ENCODE measurements around the gene PRLHR.
A peak's percentile ranks its signal among the peaks of the same experiment; 100 is the strongest.

The PRLHR gene

GRCh38 chr10:118586911-118587310 lies 8.5 kb downstream of the PRLHR start:
- DNase-seq = no peak

- DNase-seq = peak; percentile 15
Measured at GRCh38 chr10:118585794-118586193, 9.7 kb downstream of the PRLHR start.

GRCh38 chr10:118585234-118585633 lies 10.2 kb downstream of the PRLHR start:
- no peak for DNase-seq

- DNase-seq = peak; percentile 37
Measured at GRCh38 chr10:118584181-118584954, 11.1 kb downstream of the PRLHR start.

- DNase-seq = no peak
Measured at GRCh38 chr10:118583611-118584010, 11.8 kb downstream of the PRLHR start.

GRCh38 chr10:118582511-118582910 lies 12.9 kb downstream of the PRLHR start:
- no peak for DNase-seq

- DNase-seq = peak; percentile 84
Measured at GRCh38 chr10:118581340-118581739, 14.1 kb downstream of the PRLHR start.

GRCh38 chr10:118580702-118581101 lies 14.7 kb downstream of the PRLHR start:
- no peak for DNase-seq

- DNase-seq = no peak
Measured at GRCh38 chr10:118573512-118573911, 21.9 kb downstream of the PRLHR start.

GRCh38 chr10:118572256-118573041 lies 23.0 kb downstream of the PRLHR start:
- DNase-seq = no peak

GRCh38 chr10:118571123-118571522 lies 24.3 kb downstream of the PRLHR start:
- DNase-seq = no peak

- no peak for DNase-seq
Measured at GRCh38 chr10:118570591-118570990, 24.9 kb downstream of the PRLHR start.

GRCh38 chr10:118569882-118570252 lies 25.6 kb downstream of the PRLHR start:
- DNase-seq = no peak

- DNase-seq = peak; percentile 49
Measured at GRCh38 chr10:118569241-118569881, 26.1 kb downstream of the PRLHR start.

- peak; percentile 77 for DNase-seq
Measured at GRCh38 chr10:118568327-118568848, 27.1 kb downstream of the PRLHR start.

- DNase-seq = no peak
Measured at GRCh38 chr10:118567701-118568248, 27.7 kb downstream of the PRLHR start.

GRCh38 chr10:118566911-118567310 lies 28.5 kb downstream of the PRLHR start:
- DNase-seq = no peak

GRCh38 chr10:118565301-118566075 lies 30.0 kb downstream of the PRLHR start:
- DNase-seq = no peak

- DNase-seq = peak; percentile 12
Measured at GRCh38 chr10:118564652-118565051, 30.8 kb downstream of the PRLHR start.

GRCh38 chr10:118564114-118564513 lies 31.3 kb downstream of the PRLHR start:
- DNase-seq = no peak

GRCh38 chr10:118563373-118563890 lies 32.0 kb downstream of the PRLHR start:
- no peak for DNase-seq

- no peak for DNase-seq
Measured at GRCh38 chr10:118562851-118563250, 32.6 kb downstream of the PRLHR start.
